Measurements from ENCODE around the gene MYZAP.

DNA sequence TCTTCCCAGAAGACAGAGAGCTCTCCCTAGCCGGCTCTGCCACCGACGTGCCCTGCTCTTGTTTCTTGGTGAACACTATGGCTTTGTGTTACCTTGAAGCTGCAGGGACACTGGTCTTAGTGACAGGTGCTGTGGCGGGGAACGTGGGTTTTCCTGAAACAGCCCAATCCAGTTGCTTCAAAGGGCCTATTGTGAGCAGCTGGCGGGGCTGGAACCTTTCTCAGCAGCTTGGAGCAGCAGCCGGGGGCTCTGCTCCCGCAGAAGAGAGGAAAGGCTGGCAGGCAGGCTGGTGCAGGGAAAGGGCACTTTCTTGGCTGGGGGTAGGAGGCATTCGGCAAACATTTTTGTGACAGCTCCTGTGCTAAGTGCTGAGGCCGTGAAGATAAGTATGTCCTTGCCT is 12.8 kb downstream of the MYZAP start:
- TF ChIP-seq, protein P1, sequence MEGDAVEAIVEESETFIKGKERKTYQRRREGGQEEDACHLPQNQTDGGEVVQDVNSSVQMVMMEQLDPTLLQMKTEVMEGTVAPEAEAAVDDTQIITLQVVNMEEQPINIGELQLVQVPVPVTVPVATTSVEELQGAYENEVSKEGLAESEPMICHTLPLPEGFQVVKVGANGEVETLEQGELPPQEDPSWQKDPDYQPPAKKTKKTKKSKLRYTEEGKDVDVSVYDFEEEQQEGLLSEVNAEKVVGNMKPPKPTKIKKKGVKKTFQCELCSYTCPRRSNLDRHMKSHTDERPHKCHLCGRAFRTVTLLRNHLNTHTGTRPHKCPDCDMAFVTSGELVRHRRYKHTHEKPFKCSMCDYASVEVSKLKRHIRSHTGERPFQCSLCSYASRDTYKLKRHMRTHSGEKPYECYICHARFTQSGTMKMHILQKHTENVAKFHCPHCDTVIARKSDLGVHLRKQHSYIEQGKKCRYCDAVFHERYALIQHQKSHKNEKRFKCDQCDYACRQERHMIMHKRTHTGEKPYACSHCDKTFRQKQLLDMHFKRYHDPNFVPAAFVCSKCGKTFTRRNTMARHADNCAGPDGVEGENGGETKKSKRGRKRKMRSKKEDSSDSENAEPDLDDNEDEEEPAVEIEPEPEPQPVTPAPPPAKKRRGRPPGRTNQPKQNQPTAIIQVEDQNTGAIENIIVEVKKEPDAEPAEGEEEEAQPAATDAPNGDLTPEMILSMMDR (conservative IDR thresholded peaks at IDR 0.05; ENCODE audit: low read depth, low read length): no peak
- TF ChIP-seq EZH2 (IDR thresholded peaks at IDR 0.05; ENCODE audit: low read length, unreplicated experiment): no peak
- TF ChIP-seq EZH2phosphoT487 (IDR thresholded peaks at IDR 0.05; ENCODE audit: borderline replicate concordance, low read length): no peak

Data from PC-3 (cell line).